G401 (cell line): ENCODE results near the gene FSTL4. TPM values are rescaled to one million over a fixed set of nuclear protein-coding genes. Genes with fewer than 3 reads are reported as not detected.
"Not testable (repeated sequence)": the region's sequence is repeated elsewhere in the genome, so short reads cannot be mapped to it uniquely, and the experiment has no call there.

Experiments
- DNase-seq: peaks from one replicate; pipeline ENCODE4 v3.0.0-alpha.2; 2015; ENCODE audit warnings: low spot score
- in situ Hi-C: cut with HindIII; loops from 2 replicates; pipeline ENCODE4 v1.10.0; 2016; ENCODE audit warnings: low sequenced_read_pairs, mixed read lengths
- total RNA-seq: library from RNA; depleted of rRNA; stranded (reverse); fragments of >200 nt; shearing (Covaris generic); gene quantifications from 2 replicates; pipeline ENCODE4 v1.2.3, GENCODE V29; 2014

Gene FSTL4
- total RNA-seq, 1 experiment from 2014 or later = not detected

DNA sequence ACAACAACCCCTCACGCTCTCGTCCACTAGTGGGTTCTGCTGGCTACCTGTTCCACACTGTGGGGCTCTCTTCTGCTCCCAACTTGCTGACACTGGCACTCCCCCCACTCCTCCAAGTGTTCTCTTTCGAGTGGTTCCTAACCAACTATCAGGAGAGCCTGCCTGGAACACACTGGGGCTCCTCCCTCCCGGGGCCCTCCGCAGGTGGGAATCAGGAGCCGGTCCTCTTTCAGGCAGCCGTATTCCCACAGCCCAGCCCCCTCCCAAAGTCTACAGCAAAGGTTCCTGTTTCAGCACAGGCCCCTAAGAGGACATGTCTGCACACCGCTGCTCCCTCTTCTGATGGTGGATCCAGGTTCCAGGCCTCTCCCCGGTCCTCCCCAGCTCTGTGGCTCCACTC, 165.9 kb downstream of the FSTL4 start:
- in situ Hi-C loops = no loop called here
- DNase-seq = no peak

DNA sequence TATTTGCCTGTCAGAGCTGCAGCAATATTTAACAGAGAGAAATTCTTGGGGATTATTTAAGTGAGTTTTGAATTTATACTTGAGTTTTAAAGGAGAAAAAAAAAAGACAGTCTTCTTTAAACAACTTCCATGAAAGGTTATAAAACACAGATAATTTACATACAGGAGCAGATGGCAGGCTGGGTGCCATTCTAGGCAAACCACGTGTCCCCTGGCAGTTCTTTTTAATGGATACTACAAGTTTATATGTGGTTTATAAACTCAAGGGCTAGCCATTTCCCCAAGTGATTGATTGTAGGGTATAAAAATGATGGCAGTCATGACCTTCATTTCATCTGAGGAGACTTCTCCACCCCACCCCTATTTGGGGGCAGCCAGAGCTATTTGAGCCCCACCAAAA, 166.6 kb downstream of the FSTL4 start:
- in situ Hi-C loops = no loop called here
- no peak for DNase-seq

GRCh38 chr5:133445204-133445603, 167.1 kb downstream of the FSTL4 start:
- in situ Hi-C loops, DNase-seq: not testable (repeated sequence)

GRCh38 chr5:133444711-133445110, 167.6 kb downstream of the FSTL4 start:
- in situ Hi-C loops = no loop called here
- DNase-seq = no peak

- in situ Hi-C loops = no loop called here
- DNase-seq = no peak
These were observed 171.1 kb downstream of the FSTL4 start for GRCh38 chr5:133441166-133441815.

DNA sequence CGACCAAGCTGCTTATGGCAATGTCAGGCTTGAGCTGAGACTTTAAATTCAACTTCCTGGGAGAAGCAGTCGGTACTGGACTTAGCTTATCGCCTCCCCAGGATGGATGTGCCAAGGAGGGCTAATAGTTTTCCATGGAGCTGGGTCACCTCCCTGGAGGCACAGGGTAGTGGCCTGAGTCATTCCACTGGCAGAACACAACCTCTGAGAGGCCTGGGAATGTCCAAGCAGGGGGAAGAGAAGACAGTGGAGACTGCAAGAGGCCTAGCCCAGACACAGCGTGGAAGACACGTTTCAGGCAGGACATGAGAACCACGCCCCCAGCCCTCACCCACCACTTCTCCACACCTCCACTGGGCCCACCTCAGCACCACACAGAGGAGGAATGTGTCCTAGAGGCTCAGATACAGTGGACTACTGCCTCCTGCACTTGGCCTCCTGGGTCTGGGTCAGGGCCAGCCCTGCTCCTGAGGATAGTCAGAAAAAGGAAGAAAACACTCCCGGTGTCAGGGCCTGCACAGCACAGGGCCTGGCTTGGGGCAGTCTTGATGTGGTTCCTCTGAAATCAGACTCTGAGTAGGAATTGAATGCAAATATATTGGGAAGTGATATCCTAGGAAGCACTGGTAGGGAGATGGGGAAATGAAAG, 171.8 kb downstream of the FSTL4 start:
- in situ Hi-C loops = no loop called here
- DNase-seq = no peak

DNA sequence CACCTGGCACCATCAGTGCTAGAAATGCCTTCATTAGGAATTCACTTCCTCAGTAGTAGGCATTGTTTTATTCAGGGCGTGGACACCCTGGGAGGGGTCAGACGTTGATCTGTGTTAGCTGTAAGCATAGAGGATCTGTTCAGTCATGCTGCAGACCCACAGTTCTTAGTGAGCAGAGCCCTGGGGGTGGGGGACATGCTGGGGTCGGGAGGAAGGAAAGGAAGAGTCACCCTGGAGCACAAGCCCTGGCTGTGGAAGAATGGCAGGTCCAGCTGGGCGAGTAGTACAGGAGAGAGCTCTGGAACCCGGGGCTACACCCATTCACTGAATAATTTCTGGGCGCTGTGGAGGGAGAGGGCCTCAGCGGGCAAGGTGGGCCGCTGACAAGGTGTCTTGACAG, 172.5 kb downstream of the FSTL4 start:
- DNase-seq = no peak
- in situ Hi-C loops = no loop called here

GRCh38 chr5:133438487-133438886, 173.9 kb downstream of the FSTL4 start:
- in situ Hi-C loops = no loop called here
- DNase-seq = no peak

DNA sequence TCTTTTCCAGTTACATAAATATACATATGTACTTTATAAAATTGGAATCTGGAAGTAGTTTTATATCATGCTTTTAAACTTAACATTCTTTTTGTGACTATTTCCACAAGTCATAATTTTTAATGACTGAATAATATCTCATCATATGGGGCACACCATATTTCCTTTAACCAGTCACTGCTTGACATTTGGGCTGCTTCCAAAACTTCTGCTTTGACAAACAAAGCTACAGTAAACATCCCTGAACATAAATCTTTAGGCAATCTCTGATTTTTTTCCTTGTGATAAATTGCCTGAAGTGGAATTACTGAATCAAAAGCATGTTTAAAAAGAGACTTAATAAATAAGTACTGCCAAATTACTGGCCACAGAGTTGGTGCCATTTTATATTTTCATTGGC, 178.0 kb downstream of the FSTL4 start:
- in situ Hi-C loops = no loop called here
- DNase-seq = no peak

- in situ Hi-C loops = no loop called here
- DNase-seq = no peak
These were observed 178.7 kb downstream of the FSTL4 start for GRCh38 chr5:133433641-133434040.

DNA sequence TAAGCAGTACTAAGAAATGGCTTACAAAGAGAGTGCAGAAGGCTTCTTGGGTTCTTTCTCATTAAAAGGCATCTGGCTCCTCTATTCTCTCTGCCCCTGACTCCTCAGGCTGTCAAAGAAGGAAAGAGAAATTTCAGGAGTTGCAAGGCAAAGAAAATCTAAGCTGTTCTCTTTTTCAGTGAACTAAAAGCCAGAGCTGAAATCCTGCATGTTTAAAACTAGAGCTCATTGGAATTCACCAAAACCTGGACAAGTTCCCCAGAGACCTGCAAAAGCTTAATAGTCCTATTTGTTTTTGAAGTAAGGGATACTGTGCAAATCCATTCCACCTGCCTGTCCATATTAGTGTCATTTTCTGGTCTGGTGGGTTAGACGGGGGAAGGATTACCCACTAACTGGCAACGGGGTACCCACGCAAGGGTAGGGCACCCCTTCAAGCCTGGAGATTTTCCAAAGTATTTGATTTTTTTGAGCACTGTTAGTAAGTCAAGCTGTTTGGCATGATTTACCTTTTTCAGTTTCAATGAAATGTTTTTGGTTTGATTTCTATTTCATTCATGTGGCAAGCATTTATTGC, 179.3 kb downstream of the FSTL4 start:
- in situ Hi-C loops = no loop called here
- DNase-seq = no peak

DNA sequence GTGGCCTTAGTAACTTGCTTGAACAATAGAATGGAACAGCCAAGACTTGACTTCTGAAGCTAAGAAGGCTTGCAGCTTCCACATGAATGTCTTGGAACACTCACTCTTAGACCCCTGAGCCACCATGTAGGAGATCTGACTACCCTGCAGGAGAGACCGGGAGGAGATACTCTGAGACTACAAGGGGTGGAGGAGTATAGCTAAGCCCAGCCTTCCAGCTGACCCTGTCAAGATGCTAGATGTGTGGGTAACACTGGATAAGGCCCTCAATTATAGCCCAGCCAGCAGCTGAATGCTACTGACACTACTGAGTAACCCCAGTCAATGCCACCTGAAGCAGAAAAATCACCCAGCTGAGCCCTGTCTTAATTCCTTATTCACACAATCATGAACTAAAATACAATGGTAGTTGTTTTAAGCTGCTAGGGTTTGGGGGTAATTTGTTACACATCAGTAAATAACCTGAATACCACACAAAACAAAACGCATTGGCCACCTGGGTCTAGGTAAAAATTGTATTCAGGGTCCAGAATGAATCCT, 180.9 kb downstream of the FSTL4 start:
- DNase-seq = no peak
- in situ Hi-C loops = no loop called here

DNA sequence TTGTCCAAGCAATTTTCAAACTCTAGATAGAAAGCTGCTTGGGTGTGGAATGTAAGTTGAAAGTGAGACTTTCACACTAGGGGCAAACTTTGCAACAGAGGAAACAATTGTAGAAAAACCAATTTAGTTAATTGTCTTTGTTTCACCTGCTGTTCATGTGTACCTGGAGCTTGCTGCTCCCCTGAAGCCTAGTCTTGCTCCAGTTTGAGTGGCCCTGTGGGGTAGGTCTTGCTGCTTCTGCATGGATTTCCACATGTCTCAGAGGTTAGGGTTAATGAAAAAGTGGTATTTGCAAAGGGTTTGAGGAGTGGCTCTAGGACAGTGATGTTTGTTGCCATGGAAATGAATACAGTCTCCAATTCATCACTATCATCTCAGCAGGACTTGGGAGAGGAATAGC, 182.2 kb downstream of the FSTL4 start:
- no peak for DNase-seq
- in situ Hi-C loops = no loop called here

GRCh38 chr5:133429046-133429445, 183.3 kb downstream of the FSTL4 start:
- in situ Hi-C loops = no loop called here
- no peak for DNase-seq

- peak; percentile 76 for DNase-seq
- in situ Hi-C loops = no loop called here
These were observed 184.2 kb downstream of the FSTL4 start for GRCh38 chr5:133428072-133428660.

- in situ Hi-C loops = no loop called here
These were observed 185.1 kb downstream of the FSTL4 start for GRCh38 chr5:133427121-133427777.

DNA sequence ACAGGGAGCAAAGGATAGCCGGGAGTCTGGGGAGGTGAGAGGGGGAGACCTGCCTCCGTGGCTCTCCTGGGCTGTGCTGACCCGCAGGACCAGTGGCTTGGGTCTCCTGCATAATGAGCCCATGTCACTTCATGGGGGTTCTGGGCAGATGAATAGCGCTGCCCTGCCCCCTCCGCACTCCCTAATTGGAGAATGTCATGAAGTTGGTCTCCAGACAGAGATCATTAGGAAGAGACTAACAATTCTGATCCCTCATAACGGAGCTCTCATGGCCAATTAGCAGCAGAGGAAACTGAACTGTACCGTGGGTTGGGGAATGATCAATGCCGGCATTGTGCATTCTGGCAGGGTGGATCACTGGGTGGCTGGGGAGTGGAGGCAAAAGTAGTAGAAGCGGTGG, 186.1 kb downstream of the FSTL4 start:
- in situ Hi-C loops = no loop called here
- no peak for DNase-seq

More at GRCh38 chr5:133427121-133427777, 185.1 kb downstream of the FSTL4 start:
- no peak for DNase-seq

DNA sequence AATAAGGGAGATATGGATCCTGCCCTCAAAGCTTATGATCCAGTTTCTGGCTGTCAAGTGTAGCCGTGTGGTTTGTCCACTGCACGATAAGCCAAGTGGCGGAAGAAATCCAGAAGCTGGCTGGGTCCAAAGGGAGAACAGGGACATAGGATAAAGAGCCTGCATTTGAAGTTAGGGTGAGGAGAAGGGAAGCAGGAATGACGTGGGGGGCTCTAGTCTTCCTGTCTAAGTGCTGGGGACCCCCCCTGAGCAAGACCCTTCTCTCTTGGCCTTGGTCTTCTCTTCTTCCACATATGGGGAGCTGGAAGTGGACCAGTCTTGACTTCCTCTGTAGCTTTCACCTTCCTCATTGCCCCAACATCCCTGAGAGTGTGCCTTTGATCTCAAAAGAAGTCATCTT, 186.6 kb downstream of the FSTL4 start:
- in situ Hi-C loops = no loop called here
- DNase-seq = no peak

DNA sequence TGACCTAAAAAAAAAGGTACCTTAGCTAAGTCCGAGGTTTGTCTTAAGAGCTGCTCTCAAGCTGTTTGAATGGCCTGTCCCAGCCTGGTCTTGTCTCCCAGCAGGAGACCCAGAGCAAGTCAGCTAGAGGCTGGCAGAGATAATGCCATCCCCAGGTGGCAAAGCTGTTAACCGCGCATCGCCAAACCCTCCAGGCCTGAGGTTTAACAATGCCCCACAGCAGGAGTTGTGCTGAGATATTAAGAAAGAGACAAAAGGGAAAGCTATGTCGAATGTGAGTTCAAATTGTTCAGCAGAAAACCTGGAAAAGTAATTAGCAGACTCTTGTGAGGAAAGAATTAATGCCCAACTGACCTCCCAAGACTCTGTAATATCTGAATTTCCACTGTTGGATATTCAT, 187.1 kb downstream of the FSTL4 start:
- peak; percentile 82 for DNase-seq
- in situ Hi-C loops = no loop called here
